ENCODE data around the gene CYP26C1.

The CYP26C1 gene

GRCh38 chr10:93115661-93116383 lies 55.2 kb downstream of the CYP26C1 start (continued):
- TF ChIP-seq, protein P1, sequence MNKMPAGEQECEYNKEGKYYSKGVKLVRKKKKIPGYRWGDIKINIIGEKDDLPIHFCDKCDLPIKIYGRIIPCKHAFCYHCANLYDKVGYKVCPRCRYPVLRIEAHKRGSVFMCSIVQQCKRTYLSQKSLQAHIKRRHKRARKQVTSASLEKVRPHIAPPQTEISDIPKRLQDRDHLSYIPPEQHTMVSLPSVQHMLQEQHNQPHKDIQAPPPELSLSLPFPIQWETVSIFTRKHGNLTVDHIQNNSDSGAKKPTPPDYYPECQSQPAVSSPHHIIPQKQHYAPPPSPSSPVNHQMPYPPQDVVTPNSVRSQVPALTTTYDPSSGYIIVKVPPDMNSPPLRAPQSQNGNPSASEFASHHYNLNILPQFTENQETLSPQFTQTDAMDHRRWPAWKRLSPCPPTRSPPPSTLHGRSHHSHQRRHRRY (tag by site-specific recombination; IDR thresholded peaks at IDR 0.05), result no peak
- no peak for TF ChIP-seq ZNF18 (tag by site-specific recombination; IDR thresholded peaks at IDR 0.05)
- TF ChIP-seq, protein P2, sequence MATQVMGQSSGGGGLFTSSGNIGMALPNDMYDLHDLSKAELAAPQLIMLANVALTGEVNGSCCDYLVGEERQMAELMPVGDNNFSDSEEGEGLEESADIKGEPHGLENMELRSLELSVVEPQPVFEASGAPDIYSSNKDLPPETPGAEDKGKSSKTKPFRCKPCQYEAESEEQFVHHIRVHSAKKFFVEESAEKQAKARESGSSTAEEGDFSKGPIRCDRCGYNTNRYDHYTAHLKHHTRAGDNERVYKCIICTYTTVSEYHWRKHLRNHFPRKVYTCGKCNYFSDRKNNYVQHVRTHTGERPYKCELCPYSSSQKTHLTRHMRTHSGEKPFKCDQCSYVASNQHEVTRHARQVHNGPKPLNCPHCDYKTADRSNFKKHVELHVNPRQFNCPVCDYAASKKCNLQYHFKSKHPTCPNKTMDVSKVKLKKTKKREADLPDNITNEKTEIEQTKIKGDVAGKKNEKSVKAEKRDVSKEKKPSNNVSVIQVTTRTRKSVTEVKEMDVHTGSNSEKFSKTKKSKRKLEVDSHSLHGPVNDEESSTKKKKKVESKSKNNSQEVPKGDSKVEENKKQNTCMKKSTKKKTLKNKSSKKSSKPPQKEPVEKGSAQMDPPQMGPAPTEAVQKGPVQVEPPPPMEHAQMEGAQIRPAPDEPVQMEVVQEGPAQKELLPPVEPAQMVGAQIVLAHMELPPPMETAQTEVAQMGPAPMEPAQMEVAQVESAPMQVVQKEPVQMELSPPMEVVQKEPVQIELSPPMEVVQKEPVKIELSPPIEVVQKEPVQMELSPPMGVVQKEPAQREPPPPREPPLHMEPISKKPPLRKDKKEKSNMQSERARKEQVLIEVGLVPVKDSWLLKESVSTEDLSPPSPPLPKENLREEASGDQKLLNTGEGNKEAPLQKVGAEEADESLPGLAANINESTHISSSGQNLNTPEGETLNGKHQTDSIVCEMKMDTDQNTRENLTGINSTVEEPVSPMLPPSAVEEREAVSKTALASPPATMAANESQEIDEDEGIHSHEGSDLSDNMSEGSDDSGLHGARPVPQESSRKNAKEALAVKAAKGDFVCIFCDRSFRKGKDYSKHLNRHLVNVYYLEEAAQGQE (tag by site-specific recombination; IDR thresholded peaks at IDR 0.05), result no peak
- TF ChIP-seq ZNF37A (tag by site-specific recombination; IDR thresholded peaks at IDR 0.05), result no peak
- TF ChIP-seq, protein P3, sequence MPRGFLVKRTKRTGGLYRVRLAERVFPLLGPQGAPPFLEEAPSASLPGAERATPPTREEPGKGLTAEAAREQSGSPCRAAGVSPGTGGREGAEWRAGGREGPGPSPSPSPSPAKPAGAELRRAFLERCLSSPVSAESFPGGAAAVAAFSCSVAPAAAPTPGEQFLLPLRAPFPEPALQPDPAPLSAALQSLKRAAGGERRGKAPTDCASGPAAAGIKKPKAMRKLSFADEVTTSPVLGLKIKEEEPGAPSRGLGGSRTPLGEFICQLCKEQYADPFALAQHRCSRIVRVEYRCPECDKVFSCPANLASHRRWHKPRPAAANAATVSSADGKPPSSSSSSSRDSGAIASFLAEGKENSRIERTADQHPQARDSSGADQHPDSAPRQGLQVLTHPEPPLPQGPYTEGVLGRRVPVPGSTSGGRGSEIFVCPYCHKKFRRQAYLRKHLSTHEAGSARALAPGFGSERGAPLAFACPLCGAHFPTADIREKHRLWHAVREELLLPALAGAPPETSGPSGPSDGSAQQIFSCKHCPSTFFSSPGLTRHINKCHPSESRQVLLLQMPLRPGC (tag by site-specific recombination; IDR thresholded peaks at IDR 0.05), result no peak
- TF ChIP-seq TCF7L2 (IDR thresholded peaks at IDR 0.05; ENCODE audit: borderline replicate concordance, low read depth, low read length), result no peak
- TF ChIP-seq ZBTB1 (tag by site-specific recombination; IDR thresholded peaks at IDR 0.05), result no peak
- TF ChIP-seq ZNF639 (tag by site-specific recombination; IDR thresholded peaks at IDR 0.05), result no peak
- no peak for TF ChIP-seq ZNF280D (tag by site-specific recombination; IDR thresholded peaks at IDR 0.05)
- TF ChIP-seq ZNF473 (tag by site-specific recombination; IDR thresholded peaks at IDR 0.05), result no peak
- TF ChIP-seq ZNF654 (tag by site-specific recombination; IDR thresholded peaks at IDR 0.05; ENCODE audit: low read depth), result peak; percentile 39; the same call in 1 of the 2 replicates
- no peak for TF ChIP-seq YY1 (tag by site-specific recombination; IDR thresholded peaks at IDR 0.05)
